GM18498 (cell line): Measurements from ENCODE around the gene RFNG.

Source experiments
- ATAC-seq: cut with Tn5 transposase; IDR thresholded peaks from one replicate; pipeline ENCODE4 v1.9.1; 2021; ENCODE audit warnings: mild to moderate bottlenecking, moderate library complexity; ENCODE audit not compliant: unreplicated experiment

The RFNG gene

DNA sequence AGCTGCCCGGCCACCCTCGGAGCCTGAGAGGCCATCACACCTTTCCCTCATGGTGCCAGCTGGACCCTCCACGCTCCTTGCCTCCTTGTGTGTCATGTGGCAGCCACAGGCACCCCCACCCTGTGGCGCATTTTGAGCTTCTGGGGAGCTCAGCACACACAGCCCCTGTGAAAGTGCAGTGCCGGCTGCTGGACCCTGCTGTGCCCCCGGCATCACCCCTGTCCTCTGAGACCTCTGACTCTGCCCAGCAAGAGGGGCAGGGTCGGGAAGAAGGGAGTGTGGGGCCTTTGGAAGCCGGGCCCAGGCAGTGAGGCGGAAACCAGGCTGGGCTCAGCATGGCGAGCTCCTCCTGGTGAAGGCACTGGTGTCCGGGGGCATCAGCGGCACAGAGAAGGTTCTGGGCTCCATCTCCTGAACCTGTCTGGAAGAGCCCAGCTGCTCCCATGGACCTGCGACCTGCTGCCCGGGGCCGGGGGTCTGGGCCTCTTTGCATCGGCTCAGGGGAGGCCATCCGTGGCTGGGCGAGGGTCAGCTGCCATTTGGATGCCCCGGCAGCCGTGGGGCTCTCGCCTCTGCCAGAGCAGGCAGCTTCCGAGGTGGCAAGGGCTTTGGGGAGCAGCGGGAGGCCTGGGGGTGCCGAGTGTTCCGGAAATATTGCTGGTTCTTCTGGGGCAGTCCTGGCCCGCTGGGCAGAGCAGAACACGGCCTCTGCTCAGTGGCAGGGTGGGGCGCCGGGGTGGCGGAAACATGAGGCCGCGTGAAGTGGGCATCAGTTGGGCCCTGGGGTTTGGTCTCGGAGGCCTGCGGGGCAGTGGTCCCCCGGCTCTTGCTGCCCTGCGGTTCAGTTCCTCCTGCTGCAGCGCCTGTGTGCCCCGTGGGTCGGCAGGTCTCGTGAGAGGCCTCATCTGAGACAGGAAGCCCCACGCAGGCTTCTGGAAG lies 46.8 kb downstream of the RFNG start:
- no peak for ATAC-seq

DNA sequence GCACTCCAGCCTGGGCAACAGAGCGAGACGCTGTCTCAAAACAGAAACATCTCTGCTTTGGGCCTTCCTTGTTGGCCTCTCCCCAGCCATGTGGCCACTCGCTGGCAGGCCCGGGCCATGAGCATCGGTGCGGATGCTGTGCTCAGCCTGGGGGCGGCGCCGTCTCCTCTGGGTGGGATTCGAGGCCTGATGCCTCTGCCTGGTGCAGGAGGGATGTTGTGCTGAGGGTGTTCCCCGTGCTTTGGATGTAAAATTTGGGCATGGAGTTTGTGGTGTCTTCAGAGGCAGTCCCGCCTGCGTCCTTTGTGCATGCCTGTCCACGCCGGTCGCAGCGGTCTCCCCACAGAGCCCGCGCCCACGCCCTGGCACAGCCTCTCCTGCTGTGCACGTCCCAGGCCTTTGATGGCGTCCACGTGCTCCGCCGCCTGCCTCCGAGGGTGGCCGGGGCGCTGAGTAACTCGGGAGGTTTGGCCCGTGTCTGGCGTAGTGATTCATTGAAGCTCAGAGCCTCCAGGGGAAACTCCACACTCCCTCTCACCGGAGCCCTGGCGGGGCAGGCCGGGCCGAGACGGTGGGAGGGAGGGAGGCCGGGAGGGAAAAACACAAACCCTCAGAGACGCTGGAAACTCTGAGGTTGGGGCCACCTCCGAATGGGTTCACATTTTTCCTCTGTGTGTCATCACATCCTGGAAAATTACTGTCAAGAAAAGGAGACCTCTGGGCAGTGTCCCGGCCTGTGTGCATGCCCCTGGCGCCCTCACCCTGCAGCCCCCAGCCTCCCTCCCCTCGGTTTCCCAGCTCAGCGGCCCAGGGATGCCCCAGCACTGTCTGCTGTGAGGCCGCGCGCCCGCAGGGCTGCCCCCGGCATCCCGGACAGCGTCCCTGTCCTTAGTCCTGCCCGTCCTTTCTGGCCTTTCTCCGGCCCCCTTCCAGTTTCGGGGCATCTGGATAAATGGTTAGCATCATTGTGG lies 47.9 kb downstream of the RFNG start:
- ATAC-seq: no peak

DNA sequence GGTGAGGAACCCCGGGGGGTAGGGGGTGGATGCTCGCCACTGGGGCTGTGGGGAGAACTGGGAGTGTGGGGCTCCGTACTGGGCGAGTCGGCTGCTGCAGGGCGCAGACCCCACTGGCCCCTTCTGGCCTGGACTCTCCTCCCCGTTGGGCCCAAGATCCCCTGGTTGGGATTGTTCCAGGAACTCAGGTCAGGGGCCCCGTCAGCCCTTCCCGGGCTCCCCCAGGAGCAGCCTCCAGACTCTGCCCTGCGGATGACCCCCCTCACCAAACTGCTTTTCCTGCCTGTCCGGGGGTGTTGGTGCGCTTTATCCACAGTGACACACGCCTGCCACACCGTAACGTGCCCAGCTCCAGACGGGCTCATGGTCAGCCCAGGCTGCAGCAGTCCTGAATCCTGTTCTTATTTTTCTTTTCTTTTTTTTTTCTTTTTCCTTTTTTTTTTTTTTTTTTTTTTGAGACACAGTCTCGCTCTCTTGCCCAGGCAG lies 50.0 kb downstream of the RFNG start:
- no peak for ATAC-seq

DNA sequence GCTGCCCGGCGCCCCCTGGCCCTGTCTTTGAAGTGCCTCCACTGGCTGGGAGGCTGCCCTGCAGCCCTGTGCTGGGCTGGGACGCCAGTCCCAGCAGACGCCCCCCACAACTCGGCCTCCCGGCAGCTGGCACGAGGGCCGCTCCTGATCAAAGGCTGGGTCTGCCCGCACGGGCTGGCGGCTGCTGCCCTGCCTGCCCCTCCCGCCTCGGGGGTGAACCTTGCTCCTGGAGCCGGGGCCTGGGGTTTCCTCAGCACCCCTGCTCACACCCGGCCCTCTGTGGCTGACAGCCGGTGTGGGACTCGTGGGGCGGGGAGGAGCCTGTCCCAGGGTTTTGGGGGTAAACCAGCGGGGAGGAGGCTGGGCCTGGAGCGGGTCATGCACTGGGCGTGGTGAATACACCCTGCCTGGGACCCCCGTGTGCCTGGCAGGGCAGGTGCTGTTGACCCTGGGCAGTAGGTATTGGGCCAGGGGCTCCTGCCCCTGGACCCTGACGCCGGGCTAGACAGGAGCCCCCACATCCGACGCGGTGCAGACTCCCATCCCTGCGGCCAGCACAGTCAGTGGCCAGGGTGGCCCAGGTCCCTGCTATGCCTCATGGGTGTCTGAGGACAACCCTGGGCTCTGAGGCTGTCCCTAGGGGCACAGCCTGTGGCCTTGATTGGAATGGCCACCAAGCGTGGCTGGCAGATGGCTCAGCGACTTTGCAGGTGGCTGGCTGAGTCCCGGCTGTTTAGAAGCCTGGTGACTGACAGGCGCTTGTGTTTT lies 50.6 kb downstream of the RFNG start:
- no peak for ATAC-seq

DNA sequence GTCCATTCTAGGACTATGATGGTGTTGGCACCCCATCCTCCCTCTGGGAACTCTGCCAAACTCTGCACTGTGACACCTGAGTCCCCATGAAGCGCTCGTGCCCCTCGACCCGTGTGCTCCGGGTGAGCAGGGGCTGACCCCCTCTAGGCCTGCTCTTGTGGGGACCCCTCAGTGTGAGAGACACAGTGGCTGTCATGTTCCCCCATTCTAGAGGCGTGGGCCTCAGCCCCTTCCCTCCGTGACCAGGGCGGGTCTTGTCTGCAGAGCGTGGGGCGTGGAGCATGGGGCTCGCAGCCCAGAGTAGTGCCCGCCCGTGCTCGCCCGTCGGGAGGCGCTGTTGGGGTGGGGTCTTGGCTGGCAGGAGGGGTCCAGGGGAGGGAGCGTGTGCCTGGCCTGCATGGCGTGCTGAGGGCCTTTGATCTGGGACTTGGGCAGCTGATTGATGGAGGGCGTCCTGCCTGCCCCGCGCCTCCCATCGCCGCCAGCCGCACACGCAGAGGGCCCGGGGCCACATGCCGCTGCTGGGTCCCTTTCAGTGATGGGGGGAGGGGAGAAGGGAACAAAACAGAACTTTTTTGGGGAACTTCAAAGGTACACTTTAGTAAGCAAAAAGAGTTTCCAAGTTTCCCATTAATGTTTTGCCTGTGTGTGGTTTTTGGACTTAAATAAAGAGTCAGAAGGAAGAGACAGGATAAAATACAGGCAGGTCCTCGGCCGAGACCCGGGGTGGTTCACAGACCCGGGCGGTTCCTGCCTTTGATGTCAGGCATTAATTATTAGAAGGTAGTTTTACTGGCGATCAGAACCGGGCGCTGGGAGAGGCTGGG lies 51.4 kb downstream of the RFNG start:
- no peak for ATAC-seq

DNA sequence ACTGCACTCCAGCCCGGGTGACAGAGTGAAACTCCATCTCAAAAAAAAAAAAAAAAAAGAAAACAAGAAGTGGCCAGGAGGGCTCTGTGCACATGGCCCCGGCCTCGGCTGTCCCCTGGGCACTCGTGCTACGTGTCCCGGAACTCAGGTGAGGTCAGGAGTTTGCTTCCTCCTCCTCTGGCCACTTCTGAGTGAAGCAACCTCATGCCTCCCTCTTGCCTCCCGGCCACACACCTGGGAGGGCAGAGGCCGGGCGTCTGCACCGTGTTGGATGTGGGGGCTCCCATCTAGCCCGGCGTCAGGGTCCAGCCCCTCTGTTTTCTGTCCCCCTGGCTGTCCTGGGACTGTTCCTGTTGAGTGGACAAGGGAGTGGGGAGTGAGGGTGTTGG lies 52.0 kb downstream of the RFNG start:
- no peak for ATAC-seq

DNA sequence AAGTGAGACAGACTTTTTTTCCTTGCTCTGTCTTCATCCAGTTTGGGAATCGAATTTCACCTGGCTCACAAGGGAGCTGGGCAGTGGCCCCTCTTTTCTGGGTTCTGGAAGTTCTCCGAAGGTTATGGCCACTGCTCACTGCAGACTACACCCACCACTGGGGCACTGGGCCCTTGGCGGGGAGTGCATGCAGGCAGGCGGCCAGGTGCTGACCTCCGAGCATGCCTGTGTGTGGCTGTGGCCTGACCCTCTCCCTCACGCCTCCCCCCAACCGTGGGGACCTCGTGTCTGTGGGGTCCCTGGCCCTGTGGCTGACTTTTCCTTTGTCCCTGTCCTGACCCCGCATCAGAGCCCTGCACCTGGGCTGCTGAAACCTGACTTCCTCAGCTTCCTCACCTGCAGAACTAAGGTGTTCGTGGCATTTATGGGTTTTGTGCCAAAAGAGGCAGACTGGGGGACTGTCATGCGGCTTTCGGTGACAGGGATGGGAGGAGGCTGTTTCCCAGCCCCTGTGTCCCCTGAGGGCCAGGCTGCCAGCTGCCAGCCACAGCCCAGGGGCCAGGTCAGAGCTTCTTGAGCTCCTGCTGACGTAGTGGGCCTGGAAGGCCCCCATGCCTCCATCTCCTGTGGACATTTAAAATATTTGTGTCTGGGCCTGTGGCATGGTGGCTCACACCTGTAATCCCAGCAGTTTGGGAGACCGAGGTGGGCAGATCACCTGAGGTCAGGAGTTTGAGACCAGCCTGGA lies 52.7 kb downstream of the RFNG start:
- no peak for ATAC-seq

DNA sequence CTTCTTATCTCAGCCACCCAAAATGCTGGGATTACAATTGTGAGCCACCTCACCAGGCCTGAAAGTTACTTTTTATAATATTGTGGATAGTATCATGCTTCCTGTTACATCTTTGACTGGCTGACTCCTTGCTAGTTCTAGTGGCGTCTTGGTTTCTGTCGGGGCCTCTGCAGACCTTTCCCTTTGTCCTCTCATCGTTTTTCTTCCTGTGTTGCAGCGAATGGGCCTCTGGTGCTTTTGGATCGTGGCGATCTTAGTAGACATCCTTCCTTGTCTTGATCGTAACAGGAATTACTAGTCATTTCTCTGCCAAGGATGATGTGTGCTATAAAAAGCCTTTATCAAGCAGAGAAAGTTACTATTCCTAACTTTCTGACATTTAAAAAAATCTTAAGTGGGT lies 53.4 kb downstream of the RFNG start:
- ATAC-seq: no peak
